ENCODE measurements around the gene EAPP. TPM values are rescaled to one million over a fixed set of nuclear protein-coding genes. Genes with fewer than 3 reads are reported as not detected.

Gene EAPP
- total and polyA plus RNA-seq, 2 of the 13 experiments (the other 11 are each of a cell fraction or from before 2014, with no cell fraction given), result 68.7 to 110 TPM

- H3K79me2 ChIP-seq (ENCODE audit: insufficient read depth, low read length), result no peaks in the 10 kb centered on the region
- DNase-seq (ENCODE audit: low spot score) (no peak), ATAC-seq (no peak), FAIRE-seq (no peak)
- no peak overlapping the region for H3K9ac ChIP-seq (ENCODE audit: insufficient read depth, low read depth, low read length)
- no peak for TF ChIP-seq ZNF850 (CRISPR knock-in tag; conservative IDR thresholded peaks at IDR 0.05)
- TF ChIP-seq BHLHE40 (IDR thresholded peaks at IDR 0.05; ENCODE audit: low read length), result no peak
- no peak for TF ChIP-seq ZNF558 (CRISPR knock-in tag; IDR thresholded peaks at IDR 0.05; ENCODE audit: borderline replicate concordance)
- no peak for TF ChIP-seq ZNF513 (CRISPR knock-in tag; conservative IDR thresholded peaks at IDR 0.05)
- TF ChIP-seq CHCHD3 (CRISPR knock-in tag; IDR thresholded peaks at IDR 0.05), result no peak
- no peak for TF ChIP-seq PAX8 (CRISPR knock-in tag; IDR thresholded peaks at IDR 0.05; ENCODE audit: borderline replicate concordance)
- no peak for TF ChIP-seq SOX5 (CRISPR knock-in tag; IDR thresholded peaks at IDR 0.05; ENCODE audit: borderline replicate concordance)
- no peak for TF ChIP-seq FOXJ3 (CRISPR knock-in tag; IDR thresholded peaks at IDR 0.05; ENCODE audit: borderline replicate concordance)
- no peaks in the 10 kb centered on the region for H3K36me3 ChIP-seq (replicated peaks in 1 of 2; ENCODE audit: control insufficient read depth in 1 of 2, insufficient read depth in 2 of 2, low read length in 2 of 2)
- no peaks in the 10 kb centered on the region for H4K20me1 ChIP-seq (ENCODE audit: insufficient read depth, low read length)
- ChIA-PET CTCF (ENCODE audit: low intra/inter-chr PET ratio, low total read pairs) (no interaction called here), POLR2A (no interaction called here)
- H3K27me3 ChIP-seq (ENCODE audit: control insufficient read depth in 1 of 2, insufficient read depth in 2 of 2, low read length in 2 of 2), result no peaks in the 10 kb centered on the region
- BruUV-seq (replicated peaks), result no TSS peak
- H3K4me3 ChIP-seq (replicated peaks in 1 of 3; ENCODE audit: insufficient read depth in 1 of 3, low read depth in 2 of 3, low read length in 3 of 3), result no peak overlapping the region
- WGBS (ENCODE audit: low lambda C conversion rate), result 33% methylated on average over 1 of the region's 1 CpG
- 0 out of 2 replicates have a peak, but pooled peaks cover 6% of the 10 kb centered on the region for H3K4me1 ChIP-seq (ENCODE audit: insufficient read depth, low read length)
- in situ Hi-C loops (cut with HindIII; ENCODE audit: extremely low pct_ligation_motif_present, low pct_unique_long_range_greater_than_20kb) (no loop called here), intact Hi-C loops (cut with micrococcal nuclease; ENCODE audit: unreplicated experiment) (loop anchor here (10.0 kb wide), 1 partner anchor 1110 kb away; no protein-coding TSS in a partner anchor)
- no peaks in the 10 kb centered on the region for H3K9me3 ChIP-seq (ENCODE audit: low read length)
- no peak overlapping the region for H3K27ac ChIP-seq (ENCODE audit: extremely low read length, insufficient read depth, low read length)
- no peak overlapping the region for H2AFZ ChIP-seq (ENCODE audit: low read length)
- no peak overlapping the region for H3K4me2 ChIP-seq (ENCODE audit: low read depth, low read length)
Observed at GRCh38 chr14:34484726-34485125, 54.8 kb downstream of the EAPP start.
